Peyer's patch (tissue), 4 donors: ENCODE data around the gene CHST11.
"Not testable (repeated sequence)": the region's sequence is repeated elsewhere in the genome, so short reads cannot be mapped to it uniquely, and the experiment has no call there.

Experiments used
- CTCF ChIP-seq, 6 experiments: fragments of 450-650 bp in 4 of 6; fragments of 200-600 bp in 2 of 6; sonication (generic) in 1 of 6; IDR thresholded peaks; one replicate each; pipeline ENCODE4 v1.5.1; 2017 to 2019; ENCODE audit warnings: antibody characterized with exemption in 6 of 6, mild to moderate bottlenecking in 3 of 6, moderate library complexity in 1 of 6
- POLR2A ChIP-seq, 2 donors: fragments of 450-650 bp; IDR thresholded peaks; one replicate each; pipeline ENCODE4 v1.5.1; 2017; ENCODE audit warnings: antibody characterized with exemption in 2 of 2, mild to moderate bottlenecking in 2 of 2, moderate library complexity in 2 of 2

- TF ChIP-seq CTCF, POLR2A (IDR thresholded peaks at IDR 0.05): not testable (repeated sequence)
Observed at GRCh38 chr12:104613372-104613771, 156.6 kb downstream of the CHST11 start.
